GM12864 (cell line): ENCODE results near the gene ACTR3.

Experiments
- DNase-seq: peaks from one replicate; pipeline ENCODE4 v3.0.0-alpha.2; 2011; ENCODE audit warnings: low read depth
- H3K4me3 ChIP-seq: 2 replicates; pipeline ENCODE4 v1.5.1; 2011; ENCODE audit warnings: mild to moderate bottlenecking, low read depth, low read length, control low read depth
- TF ChIP-seq, protein P1 (sequence below): IDR thresholded peaks from 2 replicates; pipeline ENCODE4 v1.5.1; 2011; ENCODE audit warnings: low read depth, mild to moderate bottlenecking, moderate library complexity, low read length, control low read depth, inconsistent platforms; ENCODE audit errors: missing control alignments

ACTR3 gene

DNA sequence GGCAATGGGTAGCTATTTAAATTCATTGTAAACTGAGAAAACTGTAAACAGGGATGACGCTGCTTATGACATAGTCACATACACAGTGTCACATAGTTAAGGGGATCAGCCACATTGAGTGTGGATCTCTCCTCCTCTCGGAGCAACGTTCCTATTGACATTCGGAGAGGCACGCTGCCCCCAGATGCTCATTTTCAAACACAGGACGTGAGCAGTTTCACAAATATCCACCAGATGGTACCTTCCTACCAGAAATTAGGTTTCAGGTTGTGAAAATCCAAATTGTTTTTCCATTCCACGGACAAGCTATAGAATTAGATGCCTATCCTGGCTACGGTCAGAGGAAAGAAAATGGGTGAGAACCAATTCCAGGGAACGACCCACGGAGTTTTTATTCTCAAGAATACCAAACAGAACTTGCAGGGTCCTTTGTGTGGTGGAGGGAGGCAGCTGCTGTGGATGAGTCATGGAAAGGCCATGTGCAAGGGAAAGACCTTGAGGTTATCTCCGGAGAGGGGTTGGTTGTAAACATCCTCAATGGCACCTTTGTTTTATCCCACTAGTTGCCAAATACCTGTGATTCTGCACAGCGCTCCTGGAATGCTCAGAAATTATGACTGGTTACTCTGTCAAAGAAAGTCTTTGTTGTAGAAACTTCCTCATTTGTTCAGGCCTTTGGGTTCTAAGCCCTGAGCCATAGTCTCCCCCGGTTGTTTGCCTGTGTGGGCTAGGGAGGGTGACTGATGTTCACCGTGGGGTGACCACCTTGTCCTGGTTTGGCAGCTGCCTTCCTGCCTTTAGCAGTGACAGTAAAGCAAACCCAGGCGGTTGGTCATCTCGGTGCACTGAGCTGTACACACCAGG is 88.0 kb downstream of the ACTR3 start:
- TF ChIP-seq, protein P1, sequence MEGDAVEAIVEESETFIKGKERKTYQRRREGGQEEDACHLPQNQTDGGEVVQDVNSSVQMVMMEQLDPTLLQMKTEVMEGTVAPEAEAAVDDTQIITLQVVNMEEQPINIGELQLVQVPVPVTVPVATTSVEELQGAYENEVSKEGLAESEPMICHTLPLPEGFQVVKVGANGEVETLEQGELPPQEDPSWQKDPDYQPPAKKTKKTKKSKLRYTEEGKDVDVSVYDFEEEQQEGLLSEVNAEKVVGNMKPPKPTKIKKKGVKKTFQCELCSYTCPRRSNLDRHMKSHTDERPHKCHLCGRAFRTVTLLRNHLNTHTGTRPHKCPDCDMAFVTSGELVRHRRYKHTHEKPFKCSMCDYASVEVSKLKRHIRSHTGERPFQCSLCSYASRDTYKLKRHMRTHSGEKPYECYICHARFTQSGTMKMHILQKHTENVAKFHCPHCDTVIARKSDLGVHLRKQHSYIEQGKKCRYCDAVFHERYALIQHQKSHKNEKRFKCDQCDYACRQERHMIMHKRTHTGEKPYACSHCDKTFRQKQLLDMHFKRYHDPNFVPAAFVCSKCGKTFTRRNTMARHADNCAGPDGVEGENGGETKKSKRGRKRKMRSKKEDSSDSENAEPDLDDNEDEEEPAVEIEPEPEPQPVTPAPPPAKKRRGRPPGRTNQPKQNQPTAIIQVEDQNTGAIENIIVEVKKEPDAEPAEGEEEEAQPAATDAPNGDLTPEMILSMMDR = no peak
- no peak for DNase-seq
- H3K4me3 ChIP-seq = no peak overlapping the region

- TF ChIP-seq, protein P1 = no peak
- no peak for DNase-seq
- H3K4me3 ChIP-seq = no peak overlapping the region
Measured at GRCh38 chr2:113978524-113979190, 88.8 kb downstream of the ACTR3 start.

DNA sequence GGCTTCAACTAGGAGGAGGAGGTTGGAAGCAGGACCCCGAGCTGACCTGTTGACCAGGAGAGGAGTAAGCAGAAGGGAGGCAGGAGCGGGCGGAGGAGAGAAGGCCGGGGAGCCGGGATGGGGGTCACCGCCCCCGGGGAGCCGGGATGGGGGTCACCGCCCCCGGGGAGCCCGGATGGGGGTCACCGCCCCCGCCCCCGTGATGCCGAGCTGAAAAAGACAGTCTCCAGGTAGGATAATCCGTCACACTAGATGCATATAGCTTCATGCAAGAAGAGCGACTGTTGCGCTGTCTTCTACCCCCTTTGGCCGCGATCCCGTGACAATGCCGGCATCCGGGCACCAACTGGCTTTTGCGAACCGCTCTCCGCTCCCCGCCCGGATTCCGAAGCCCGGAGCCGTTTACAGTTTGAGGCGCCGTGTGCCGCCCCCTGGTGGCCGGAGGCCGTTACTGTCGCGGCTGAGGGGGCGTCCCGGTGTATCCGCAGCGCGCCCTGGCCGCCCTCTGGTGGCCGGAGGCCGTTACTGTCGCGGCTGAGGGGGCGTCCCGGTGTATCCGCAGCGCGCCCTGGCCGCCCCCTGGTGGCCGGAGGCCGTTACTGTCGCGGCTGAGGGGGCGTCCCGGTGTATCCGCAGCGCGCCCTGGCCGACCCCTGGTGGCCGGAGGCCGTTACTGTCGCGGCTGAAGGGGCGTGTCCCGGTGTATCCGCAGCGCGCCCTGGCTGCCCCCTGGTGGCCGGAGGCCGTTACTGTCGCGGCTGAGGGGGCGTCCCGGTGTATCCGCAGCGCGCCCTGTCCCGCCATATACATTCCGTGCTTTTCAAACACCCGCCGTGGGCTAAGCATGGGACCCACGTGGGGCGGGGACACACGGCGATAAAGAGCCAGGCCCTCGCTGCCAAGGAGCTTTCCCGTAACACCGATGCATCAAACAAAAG is 89.6 kb downstream of the ACTR3 start:
- DNase-seq = no peak
- TF ChIP-seq, protein P1 = peak; percentile 50
- H3K4me3 ChIP-seq = no peak overlapping the region

- TF ChIP-seq, protein P1 = no peak
- no peak overlapping the region for H3K4me3 ChIP-seq
- no peak for DNase-seq
Measured at GRCh38 chr2:113980946-113981345, 91.1 kb downstream of the ACTR3 start.

DNA sequence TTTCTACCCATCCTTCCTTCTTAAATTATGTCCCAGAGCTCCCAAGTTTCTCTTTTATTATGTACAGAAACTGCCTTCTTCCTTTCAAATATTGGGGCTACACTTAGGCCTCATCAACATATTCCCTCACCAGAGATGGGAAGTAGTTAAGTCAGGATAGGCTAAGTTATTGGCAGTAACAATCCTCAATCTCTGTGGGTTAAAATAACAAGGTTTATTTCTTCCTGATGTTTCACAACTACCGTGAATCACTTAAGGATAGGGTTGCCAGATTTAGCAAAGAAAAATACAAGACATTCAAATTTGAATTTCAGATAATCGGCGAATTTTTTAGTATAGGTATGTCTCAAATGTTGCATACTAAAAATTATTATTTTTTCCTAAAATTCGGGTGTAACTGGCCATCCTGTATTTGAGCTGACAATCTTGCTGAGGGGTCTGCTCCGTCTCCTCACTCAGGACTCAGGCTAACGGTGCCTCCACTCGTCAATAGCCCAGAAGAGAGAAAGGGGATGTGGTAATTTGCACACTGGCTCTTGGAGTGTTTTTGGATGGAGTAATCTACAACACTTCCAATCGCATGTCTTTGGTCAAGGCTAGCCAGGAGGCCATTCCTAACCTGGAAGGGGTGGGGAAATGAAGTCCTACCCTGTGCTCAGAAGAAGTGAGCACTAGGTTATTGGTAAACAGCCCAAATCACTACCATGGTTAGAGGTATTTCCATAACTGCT is 91.7 kb downstream of the ACTR3 start:
- DNase-seq = no peak
- H3K4me3 ChIP-seq = no peak overlapping the region
- TF ChIP-seq, protein P1 = no peak
